HepG2 (cell line): ENCODE measurements around the gene KRTAP1-5. TPM values are rescaled to one million over a fixed set of nuclear protein-coding genes. Genes with fewer than 3 reads are reported as not detected.
A peak's percentile ranks its signal among the peaks of the same experiment; 100 is the strongest.
"Not testable (repeated sequence)": the region's sequence is repeated elsewhere in the genome, so short reads cannot be mapped to it uniquely, and the experiment has no call there.

Experiments
- ATAC-seq: fragments of 200-7000 bp; cut with Tn5 transposase; 3 replicates; pipeline ENCODE4 v1.9.1; 2020; ENCODE audit warnings: mild to moderate bottlenecking, moderate library complexity
- BruUV-seq: library from RNA; stranded (reverse); fragments of 400-500 nt; replicated peaks from 2 replicates; lab custom pipeline; 2021; lab: Mats Ljungman, UMichigan
- CTCF ChIA-PET: fragments of 300-600 bp; formaldehyde crosslinking; extraction: SDS; loops from one replicate; lab custom pipeline; 2021; ENCODE audit warnings: low total read pairs, inconsistent platforms, low intra/inter-chr PET ratio; lab: Yijun Ruan, JAX
- POLR2A ChIA-PET: fragments of 350-600 bp; sonication (Branson Sonifier 250); formaldehyde crosslinking; loops from one replicate; lab custom pipeline; 2020; ENCODE audit warnings: antibody characterized with exemption, inconsistent platforms; lab: Yijun Ruan, JAX
- DNase-seq: peaks from one replicate; pipeline ENCODE4 v3.0.0-alpha.2; 2015; ENCODE audit warnings: low spot score
- FAIRE-seq: peaks from 3 replicates; lab custom pipeline; 2011; peaks lifted over from hg19 to GRCh38; lab: Jason Lieb, UNC
- H2AFZ ChIP-seq: one replicate; pipeline ENCODE4 v1.6.1; 2011; ENCODE audit warnings: low read length, inconsistent platforms
- H3K27ac ChIP-seq: fragments of 300-600 bp; 3 replicates; pipeline ENCODE4 v1.8.0; 2011; ENCODE audit warnings: mixed run types, mild to moderate bottlenecking, mixed read lengths, low read length, inconsistent platforms; ENCODE audit not compliant: insufficient read depth; ENCODE audit errors: extremely low read length
- H3K27me3 ChIP-seq, 2 experiments: fragments of 200-600 bp in 1 of 2; 2 replicates in 1 of 2; 3 replicates in 1 of 2; pipeline versions ENCODE4 v1.6.0 to v1.8.0; 2011; ENCODE audit warnings: low read length in 2 of 2, mild to moderate bottlenecking in 2 of 2, moderate library complexity in 2 of 2, inconsistent platforms in 1 of 2; ENCODE audit not compliant: insufficient read depth in 2 of 2, control insufficient read depth in 1 of 2
- H3K36me3 ChIP-seq, 2 experiments: fragments of 200-600 bp in 1 of 2; replicated peaks in 1 of 2; 2 replicates in 1 of 2; 3 replicates in 1 of 2; pipeline versions ENCODE4 v1.5.1 to v1.8.0; 2011; ENCODE audit warnings: low read length in 2 of 2, inconsistent platforms in 1 of 2; ENCODE audit not compliant: insufficient read depth in 2 of 2, control insufficient read depth in 1 of 2
- H3K4me1 ChIP-seq: 2 replicates; pipeline ENCODE4 v1.5.1; 2012; ENCODE audit warnings: low read length, inconsistent platforms; ENCODE audit not compliant: insufficient read depth
- H3K4me2 ChIP-seq: 2 replicates; pipeline ENCODE4 v1.6.0; 2011; ENCODE audit warnings: low read depth, low read length, inconsistent platforms
- H3K4me3 ChIP-seq, 3 experiments: fragments of 200-600 bp in 1 of 3; sonication (generic), shearing (Covaris generic) in 1 of 3; replicated peaks in 1 of 3; 2 replicates each; pipeline ENCODE4 v1.5.1; 2011 to 2016; ENCODE audit warnings: low read length in 3 of 3, inconsistent platforms in 2 of 3, low read depth in 2 of 3, mild to moderate bottlenecking in 2 of 3, control low read depth in 1 of 3, mixed read lengths in 1 of 3; ENCODE audit not compliant: insufficient read depth in 1 of 3
- H3K79me2 ChIP-seq: one replicate; pipeline ENCODE4 v1.6.1; 2011; ENCODE audit warnings: low read length, inconsistent platforms; ENCODE audit not compliant: insufficient read depth
- H3K9ac ChIP-seq: 2 replicates; pipeline ENCODE4 v1.6.0; 2011; ENCODE audit warnings: mild to moderate bottlenecking, low read depth, low read length, inconsistent platforms; ENCODE audit not compliant: insufficient read depth
- H3K9me3 ChIP-seq: 2 replicates; pipeline ENCODE4 v1.5.1; 2012; ENCODE audit warnings: mild to moderate bottlenecking, low read length
- H4K20me1 ChIP-seq: 2 replicates; pipeline ENCODE4 v1.6.0; 2011; ENCODE audit warnings: inconsistent platforms, mild to moderate bottlenecking, low read length, moderate library complexity; ENCODE audit not compliant: insufficient read depth
- ARNTL ChIP-seq: sonication (generic); formaldehyde crosslinking; IDR thresholded peaks from 2 replicates; pipeline ENCODE4 v1.4.0; 2020; ENCODE audit warnings: mild to moderate bottlenecking, missing genetic modification reagents
- EP300 ChIP-seq, 3 experiments: sonication (generic) in 1 of 3; formaldehyde crosslinking in 1 of 3; IDR thresholded peaks; 2 replicates each; pipeline versions ENCODE4 v1.5.1 to v1.6.1; 2011 to 2020; ENCODE audit warnings: low read depth in 2 of 3, low read length in 2 of 3, borderline replicate concordance in 1 of 3, improper control_type of control experiment in 1 of 3, mild to moderate bottlenecking in 1 of 3, missing genetic modification reagents in 1 of 3, moderate library complexity in 1 of 3
- GTF3A ChIP-seq: sonication (generic); formaldehyde crosslinking; conservative IDR thresholded peaks from 2 replicates; pipeline ENCODE4 v1.4.0; 2020; ENCODE audit warnings: mild to moderate bottlenecking, missing genetic modification reagents
- MAF1 ChIP-seq: sonication (generic); formaldehyde crosslinking; IDR thresholded peaks from 2 replicates; pipeline ENCODE4 v1.5.0; 2020; ENCODE audit warnings: missing genetic modification reagents, borderline replicate concordance
- NFIB ChIP-seq: sonication (generic); formaldehyde crosslinking; IDR thresholded peaks from 2 replicates; pipeline ENCODE4 v1.9.0; 2021; ENCODE audit warnings: missing genetic modification reagents, mild to moderate bottlenecking, borderline replicate concordance
- PHF5A ChIP-seq: IDR thresholded peaks from one replicate; pipeline ENCODE4 v1.6.1; 2018; ENCODE audit warnings: low read depth, missing genetic modification reagents; ENCODE audit not compliant: unreplicated experiment
- ZBTB25 ChIP-seq: IDR thresholded peaks from 2 replicates; pipeline ENCODE4 v1.6.1; 2018; ENCODE audit warnings: missing genetic modification reagents
- ZNF281 ChIP-seq: sonication (generic); formaldehyde crosslinking; IDR thresholded peaks from 2 replicates; pipeline ENCODE4 v1.4.0; 2020; ENCODE audit warnings: missing genetic modification reagents, borderline replicate concordance
- ZNF382 ChIP-seq: sonication (generic); formaldehyde crosslinking; IDR thresholded peaks from 2 replicates; pipeline ENCODE4 v1.5.0; 2020; ENCODE audit warnings: missing genetic modification reagents, mild to moderate bottlenecking, borderline replicate concordance
- ZNF451 ChIP-seq: sonication (generic); formaldehyde crosslinking; IDR thresholded peaks from 2 replicates; pipeline ENCODE4 v1.5.0; 2020; ENCODE audit warnings: mild to moderate bottlenecking, missing genetic modification reagents
- ZNF530 ChIP-seq: sonication (generic); formaldehyde crosslinking; IDR thresholded peaks from 2 replicates; pipeline ENCODE4 v1.5.0; 2020; ENCODE audit warnings: low read depth, mild to moderate bottlenecking, missing genetic modification reagents
- ZNF841 ChIP-seq: sonication (generic); formaldehyde crosslinking; IDR thresholded peaks from 2 replicates; pipeline ENCODE4 v1.8.1; 2023; ENCODE audit warnings: missing genetic modification reagents, borderline replicate concordance
- ZNF891 ChIP-seq: sonication (generic); formaldehyde crosslinking; IDR thresholded peaks from 2 replicates; pipeline ENCODE4 v1.5.0; 2020; ENCODE audit warnings: mild to moderate bottlenecking, missing genetic modification reagents
- ZZZ3 ChIP-seq: sonication (generic); formaldehyde crosslinking; IDR thresholded peaks from 2 replicates; pipeline ENCODE4 v1.4.0; 2020; ENCODE audit warnings: missing genetic modification reagents, mild to moderate bottlenecking, borderline replicate concordance
- WGBS: methylation state at CpG from one replicate; pipeline ENCODE4 v1.1.6; 2017; ENCODE audit warnings: low lambda C conversion rate; 5-methylcytosine and 5-hydroxymethylcytosine counted together
- in situ Hi-C: cut with HindIII; loops from 2 replicates; pipeline ENCODE4 v1.10.0; 2017; ENCODE audit warnings: low pct_unique_long_range_greater_than_20kb; ENCODE audit not compliant: extremely low pct_ligation_motif_present
- intact Hi-C: fragments of 100-400 bp; cut with micrococcal nuclease; formaldehyde crosslinking; loops from one replicate; pipeline ENCODE4 v1.10.0; 2022; ENCODE audit not compliant: unreplicated experiment
- polyA plus RNA-seq, 8 experiments: library from polyadenylated mRNA; depleted of rRNA in 3 of 8; stranded (reverse) in 7 of 8; unstranded in 1 of 8; fragments of >200 nt; fragmentation: Illumina TruSeq in 4 of 8; extraction: Trizol in 4 of 8; gene quantifications; 2 replicates each; pipeline versions ENCODE4 v1.2.1 to v1.2.3, GENCODE V29; 2011 to 2016; ENCODE audit warnings: low read depth in 4 of 8, missing spikeins in 1 of 8, mixed read lengths in 1 of 8; ENCODE audit not compliant: insufficient read depth in 1 of 8
- total RNA-seq, 5 experiments: library from RNA; depleted of rRNA; stranded (reverse); fragments of >200 nt; fragmentation: Illumina TruSeq; extraction: Trizol; gene quantifications; 2 replicates each; pipeline ENCODE4 v1.2.3, GENCODE V29; 2016; ENCODE audit warnings: low read depth in 1 of 5
- TF ChIP-seq, protein P1 (sequence below): sonication (generic); formaldehyde crosslinking; IDR thresholded peaks from 2 replicates; pipeline ENCODE4 v1.5.1; 2020; ENCODE audit warnings: mild to moderate bottlenecking, moderate library complexity, missing genetic modification reagents

KRTAP1-5 gene
- total and polyA plus RNA-seq, 2 of the 13 experiments (the other 11 are each of a cell fraction or from before 2014, with no cell fraction given), result 0.09 TPM; not detected in 1

- TF ChIP-seq ZZZ3, result no peak
- TF ChIP-seq, protein P1, sequence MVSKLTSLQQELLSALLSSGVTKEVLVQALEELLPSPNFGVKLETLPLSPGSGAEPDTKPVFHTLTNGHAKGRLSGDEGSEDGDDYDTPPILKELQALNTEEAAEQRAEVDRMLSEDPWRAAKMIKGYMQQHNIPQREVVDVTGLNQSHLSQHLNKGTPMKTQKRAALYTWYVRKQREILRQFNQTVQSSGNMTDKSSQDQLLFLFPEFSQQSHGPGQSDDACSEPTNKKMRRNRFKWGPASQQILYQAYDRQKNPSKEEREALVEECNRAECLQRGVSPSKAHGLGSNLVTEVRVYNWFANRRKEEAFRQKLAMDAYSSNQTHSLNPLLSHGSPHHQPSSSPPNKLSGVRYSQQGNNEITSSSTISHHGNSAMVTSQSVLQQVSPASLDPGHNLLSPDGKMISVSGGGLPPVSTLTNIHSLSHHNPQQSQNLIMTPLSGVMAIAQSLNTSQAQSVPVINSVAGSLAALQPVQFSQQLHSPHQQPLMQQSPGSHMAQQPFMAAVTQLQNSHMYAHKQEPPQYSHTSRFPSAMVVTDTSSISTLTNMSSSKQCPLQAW (CRISPR knock-in tag), result no peak
- TF ChIP-seq ZNF281, result no peak
- TF ChIP-seq ZNF841, result no peak
- TF ChIP-seq ZNF891 (CRISPR knock-in tag), result no peak
- TF ChIP-seq NFIB, result no peak
- TF ChIP-seq ZNF382 (CRISPR knock-in tag), result no peak
- peak in 1 of 2 experiments; percentile 18; a peak in 1 of 4 replicates for TF ChIP-seq EP300 (IDR thresholded peaks at IDR 0.05; ENCODE audit: low read depth in 2 of 2, low read length in 2 of 2)
- TF ChIP-seq EP300 (CRISPR knock-in tag; IDR thresholded peaks at IDR 0.05; ENCODE audit: borderline replicate concordance), result no peak
- TF ChIP-seq ZNF451, result no peak
- no peak for TF ChIP-seq MAF1 (CRISPR knock-in tag)
- no peak for TF ChIP-seq ARNTL (CRISPR knock-in tag)
- no peak for TF ChIP-seq PHF5A
- TF ChIP-seq ZNF530 (CRISPR knock-in tag), result no peak
- no peak for TF ChIP-seq ZBTB25 (CRISPR knock-in tag)
- no peak for TF ChIP-seq GTF3A
- TF ChIP-seq, all 625 proteins: peak for 3
Measured at GRCh38 chr17:41048441-41048840, 21.4 kb upstream of the KRTAP1-5 start (continued).

DNA sequence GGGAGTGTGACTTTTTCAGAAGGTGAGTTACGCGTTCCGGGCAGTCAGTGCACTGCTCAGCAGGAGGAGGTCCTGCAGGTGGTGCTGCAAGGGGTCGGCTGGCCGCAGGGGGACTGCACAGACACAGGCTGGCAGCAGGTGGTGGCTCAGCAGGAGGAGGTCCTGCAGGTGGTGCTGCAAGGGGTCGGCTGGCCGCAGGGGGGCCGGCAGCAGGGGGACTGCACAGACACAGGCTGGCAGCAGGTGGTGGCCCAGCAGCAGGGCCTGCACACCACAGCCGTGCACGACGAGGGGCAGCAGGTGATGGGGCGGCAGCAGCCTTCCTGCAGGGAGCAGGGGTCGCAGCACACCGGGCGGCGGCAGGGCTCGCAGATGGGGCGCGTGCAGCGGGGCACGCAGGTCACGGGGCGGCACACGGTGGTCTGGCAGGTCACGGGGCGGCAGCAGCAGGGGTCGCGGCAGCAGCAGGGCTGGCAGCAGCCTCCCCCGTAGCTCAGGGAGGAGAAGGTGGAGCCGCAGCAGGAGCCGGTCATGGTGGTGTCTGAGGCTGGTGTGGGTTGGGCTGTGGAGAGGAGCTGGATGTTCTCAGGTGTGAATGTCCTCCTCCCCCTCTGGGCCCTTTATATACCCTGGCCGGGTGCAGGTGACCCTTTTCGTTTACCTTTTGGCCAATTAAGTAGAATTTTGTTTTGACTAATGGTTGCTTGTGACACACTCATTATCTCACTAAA is 19.9 kb upstream of the KRTAP1-5 start, which contains the start of gene KRTAP2-1:
KRTAP2-1 (minus strand) TSS at position 582 of the 731 bp plus-strand sequence; CDS start at position 533, 49 bp downstream.
- Histone ChIP-seq H3K4me1 (peaks cover 17% of the 10 kb centered on the region), H3K9me3 (peaks cover 11% of the 10 kb centered on the region), H3K9ac (peak within 1 kb of the TSS; percentile 20; the same call in 1 of the 2 replicates), H3K27ac (peak within 1 kb of the TSS; percentile 31)
- DNase-seq, H2AFZ ChIP-seq, CTCF ChIA-PET, H3K27me3 ChIP-seq, BruUV-seq, H3K79me2 ChIP-seq, H3K4me3 ChIP-seq, POLR2A ChIA-PET, H3K4me2 ChIP-seq, in situ Hi-C loops, H4K20me1 ChIP-seq, H3K36me3 ChIP-seq, FAIRE-seq: not testable (repeated sequence)
- intact Hi-C loops, result loop anchor here (10.0 kb wide), 1 partner anchor 142 kb away; no protein-coding TSS in a partner anchor
- WGBS, result 72% methylated on average over 10 of the region's 33 CpGs
- peak; percentile 48 for ATAC-seq
